ENCODE measurements around the gene PRTN3.
"Not testable (repeated sequence)": the region's sequence is repeated elsewhere in the genome, so short reads cannot be mapped to it uniquely, and the experiment has no call there.

The PRTN3 gene

GRCh38 chr19:816500-816857 lies 24.3 kb upstream of the PRTN3 start:
- DNase-seq = no peak

GRCh38 chr19:820212-820611 lies 20.6 kb upstream of the PRTN3 start:
- not testable (repeated sequence) for DNase-seq

GRCh38 chr19:821231-821824 lies 19.5 kb upstream of the PRTN3 start:
- no peak for DNase-seq

GRCh38 chr19:821825-822503 lies 18.8 kb upstream of the PRTN3 start, which contains the start of gene PLPPR3:
TSS of gene PLPPR3 (minus strand) at chr19:821955. CDS start at chr19:821559, 396 bp downstream.
- no peak for DNase-seq

- DNase-seq = no peak
These were observed 17.2 kb upstream of the PRTN3 start for GRCh38 chr19:823565-824121.

- no peak for DNase-seq
These were observed 15.9 kb upstream of the PRTN3 start for GRCh38 chr19:824885-825284.

GRCh38 chr19:825897-826644 lies 14.7 kb upstream of the PRTN3 start:
- DNase-seq = no peak

- no peak for DNase-seq
These were observed 13.5 kb upstream of the PRTN3 start for GRCh38 chr19:827314-827709.

GRCh38 chr19:827710-828321 lies 13.0 kb upstream of the PRTN3 start, which contains the start of gene AZU1:
TSS of gene AZU1 (plus strand) at chr19:827837. CDS start at chr19:827847, 10 bp downstream.
- DNase-seq = no peak

- DNase-seq = no peak
These were observed 11.6 kb upstream of the PRTN3 start for GRCh38 chr19:829129-829758.

- DNase-seq = no peak
These were observed 9.1 kb upstream of the PRTN3 start for GRCh38 chr19:831407-832369.

GRCh38 chr19:834216-834615 lies 6.6 kb upstream of the PRTN3 start:
- DNase-seq = no peak

GRCh38 chr19:835210-835810 lies 5.5 kb upstream of the PRTN3 start:
- DNase-seq = no peak

GRCh38 chr19:842802-843179 lies 2.0 kb downstream of the PRTN3 start:
- DNase-seq = not testable (repeated sequence)

- no peak for DNase-seq
These were observed 2.5 kb downstream of the PRTN3 start for GRCh38 chr19:843180-843835.

GRCh38 chr19:843836-844545 lies 3.2 kb downstream of the PRTN3 start:
- DNase-seq = no peak

GRCh38 chr19:844546-844971 lies 3.8 kb downstream of the PRTN3 start:
- DNase-seq = no peak

GRCh38 chr19:845707-846521 lies 5.1 kb downstream of the PRTN3 start:
- DNase-seq = no peak

- no peak for DNase-seq
These were observed 7.7 kb downstream of the PRTN3 start for GRCh38 chr19:848386-848921.
